Testis (tissue), 2 donors: ENCODE results near the gene DYNC1I1.

Experiments used
- POLR2A ChIP-seq: fragments of 450-650 bp; IDR thresholded peaks from one replicate; pipeline ENCODE4 v1.6.1; 2017; ENCODE audit warnings: antibody characterized with exemption, mild to moderate bottlenecking, moderate library complexity
- TF ChIP-seq, protein P1 (sequence below), 3 experiments: fragments of 450-650 bp in 2 of 3; fragments of 200-600 bp in 1 of 3; sonication (generic) in 1 of 3; IDR thresholded peaks; one replicate each; pipeline ENCODE4 v1.5.1; 2016 to 2019; ENCODE audit warnings: antibody characterized with exemption in 3 of 3, mild to moderate bottlenecking in 2 of 3, moderate library complexity in 1 of 3

DNA sequence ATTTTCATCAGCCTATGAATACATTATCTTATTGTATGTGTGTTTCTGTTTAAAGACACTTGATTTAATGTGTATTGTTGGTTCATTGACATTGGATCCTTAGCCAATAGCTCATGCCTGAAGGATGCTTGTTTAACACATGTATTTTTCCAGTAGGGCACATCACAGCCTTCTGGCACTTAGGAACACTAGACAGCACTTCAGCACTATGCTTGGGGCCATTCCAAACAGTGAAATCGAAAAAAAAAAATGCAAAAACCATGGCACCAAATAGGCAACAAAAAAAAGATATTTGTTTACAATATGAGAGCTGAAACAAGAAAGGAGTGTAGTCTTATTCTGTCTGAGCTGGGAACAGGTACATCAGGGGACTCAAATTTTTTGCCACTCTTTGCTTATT is 286.7 kb downstream of the DYNC1I1 start:
- no peak for TF ChIP-seq POLR2A
- TF ChIP-seq, protein P1, sequence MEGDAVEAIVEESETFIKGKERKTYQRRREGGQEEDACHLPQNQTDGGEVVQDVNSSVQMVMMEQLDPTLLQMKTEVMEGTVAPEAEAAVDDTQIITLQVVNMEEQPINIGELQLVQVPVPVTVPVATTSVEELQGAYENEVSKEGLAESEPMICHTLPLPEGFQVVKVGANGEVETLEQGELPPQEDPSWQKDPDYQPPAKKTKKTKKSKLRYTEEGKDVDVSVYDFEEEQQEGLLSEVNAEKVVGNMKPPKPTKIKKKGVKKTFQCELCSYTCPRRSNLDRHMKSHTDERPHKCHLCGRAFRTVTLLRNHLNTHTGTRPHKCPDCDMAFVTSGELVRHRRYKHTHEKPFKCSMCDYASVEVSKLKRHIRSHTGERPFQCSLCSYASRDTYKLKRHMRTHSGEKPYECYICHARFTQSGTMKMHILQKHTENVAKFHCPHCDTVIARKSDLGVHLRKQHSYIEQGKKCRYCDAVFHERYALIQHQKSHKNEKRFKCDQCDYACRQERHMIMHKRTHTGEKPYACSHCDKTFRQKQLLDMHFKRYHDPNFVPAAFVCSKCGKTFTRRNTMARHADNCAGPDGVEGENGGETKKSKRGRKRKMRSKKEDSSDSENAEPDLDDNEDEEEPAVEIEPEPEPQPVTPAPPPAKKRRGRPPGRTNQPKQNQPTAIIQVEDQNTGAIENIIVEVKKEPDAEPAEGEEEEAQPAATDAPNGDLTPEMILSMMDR (IDR thresholded peaks at IDR 0.05) = no peak
